Sigmoid colon (tissue), 4 donors: ENCODE results near the gene RABGAP1.
A peak's percentile ranks its signal among the peaks of the same experiment; 100 is the strongest.

Experiments used
- CTCF ChIP-seq, 4 experiments: fragments of 450-650 bp in 3 of 4; fragments of 200-600 bp in 1 of 4; IDR thresholded peaks; one replicate each; pipeline ENCODE4 v1.5.1; 2016 to 2019; ENCODE audit warnings: antibody characterized with exemption in 4 of 4, mild to moderate bottlenecking in 3 of 4, moderate library complexity in 2 of 4
- EP300 ChIP-seq, 4 donors: sonication (generic); formaldehyde crosslinking; IDR thresholded peaks; one replicate each; pipeline ENCODE4 v1.6.1; 2017; ENCODE audit warnings: antibody characterized with exemption in 4 of 4
- POLR2A ChIP-seq, 2 donors: fragments of 450-650 bp; IDR thresholded peaks; one replicate each; pipeline ENCODE4 v1.6.1; 2016; ENCODE audit warnings: antibody characterized with exemption in 2 of 2, mild to moderate bottlenecking in 2 of 2, moderate library complexity in 2 of 2

- peak; percentile 8 to 43 (median 38) for TF ChIP-seq CTCF (IDR thresholded peaks at IDR 0.05)
- no peak for TF ChIP-seq POLR2A (IDR thresholded peaks at IDR 0.05)
- TF ChIP-seq EP300 (IDR thresholded peaks at IDR 0.05) = no peak
These were observed 141.0 kb downstream of the RABGAP1 start for GRCh38 chr9:123081824-123082223.
